ENCODE results near the gene KLF13. TPM values are rescaled to one million over a fixed set of nuclear protein-coding genes. Genes with fewer than 3 reads are reported as not detected.

Gene KLF13
- total RNA-seq, 1 donor from 2014 or later = 235 TPM

- no peak for TF ChIP-seq CTCF (IDR thresholded peaks at IDR 0.05)
These were observed 1.6 kb upstream of the KLF13 start for GRCh38 chr15:31324806-31325594.

DNA sequence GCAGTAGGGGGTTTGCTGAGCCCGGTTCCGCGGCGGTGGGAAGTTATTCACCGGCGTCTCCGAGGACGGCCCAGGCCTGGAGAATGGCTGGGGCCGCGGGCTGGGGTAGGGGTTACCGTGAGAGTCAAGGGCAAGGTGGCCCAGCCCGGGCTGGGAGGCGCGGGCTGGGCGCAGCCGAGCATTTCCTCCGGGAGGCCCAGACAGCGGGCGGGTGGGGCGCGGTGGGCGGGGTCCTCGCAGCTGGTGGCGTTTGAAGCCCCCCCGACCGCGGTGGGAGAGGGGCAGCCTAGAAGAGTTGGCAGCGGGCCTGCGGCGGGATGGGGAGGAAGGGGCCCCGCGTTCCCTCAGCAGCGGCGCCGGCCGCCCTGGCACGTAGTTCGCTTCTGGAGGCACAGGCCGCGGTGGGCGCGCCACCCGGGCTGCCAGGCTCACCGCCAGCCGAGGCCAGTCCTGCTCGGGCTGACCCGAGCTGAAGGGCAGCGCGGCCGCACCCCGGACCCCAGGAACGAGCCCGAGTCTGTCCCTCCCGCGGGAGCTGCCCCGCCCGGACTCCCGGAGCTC is 960 bp upstream of the KLF13 start:
- Histone ChIP-seq H3K9me3 (no peaks in the 10 kb centered on the region), H3K27ac (peak overlapping the region; percentile 95 to 98), H3K4me3 (peak overlapping the region; percentile 74 to 90), H3K36me3 (no peaks in the 10 kb centered on the region), H3K27me3 (no peaks in the 10 kb centered on the region), H3K4me1 (peaks cover 5 to 21% of the 10 kb centered on the region in 2 donors)
- no peak for TF ChIP-seq CTCF (IDR thresholded peaks at IDR 0.05)
- peak in 1 of 2 donors; percentile 85 for DNase-seq (ENCODE audit: low spot score in 2 of 2)
- intact Hi-C loops (cut with DNase I) = loop anchor here (1.0 to 10.0 kb wide), 10 partner anchors 39 to 545 kb away; partner anchors contain the start of genes FAN1, MTMR10 and OTUD7A

More at GRCh38 chr15:31324806-31325594, 1.6 kb upstream of the KLF13 start:
- intact Hi-C loops (cut with DNase I) = loop anchor here (5.0 to 10.0 kb wide), 2 partner anchors 333 to 420 kb away; partner anchors contain the start of genes FAN1 and MTMR10
- H3K27ac ChIP-seq = peak overlapping the region; percentile 95 to 98
- H3K9me3 ChIP-seq = no peaks in the 10 kb centered on the region
- peaks cover 5 to 17% of the 10 kb centered on the region in 2 donors for H3K4me1 ChIP-seq
- H3K27me3 ChIP-seq = no peaks in the 10 kb centered on the region
- DNase-seq (ENCODE audit: low spot score in 2 of 2) = no peak
- H3K36me3 ChIP-seq = no peaks in the 10 kb centered on the region
- H3K4me3 ChIP-seq = peak overlapping the region; percentile 74 to 90

GRCh38 chr15:31326875-31327668 is 437 bp downstream of the KLF13 start:
- Histone ChIP-seq H3K4me1 (peaks cover 5 to 29% of the 10 kb centered on the region in 2 donors), H3K9me3 (no peaks in the 10 kb centered on the region), H3K36me3 (no peaks in the 10 kb centered on the region), H3K27ac (peak overlapping the region; percentile 95 to 99), H3K27me3 (no peaks in the 10 kb centered on the region), H3K4me3 (peak overlapping the region; percentile 74 to 90)
- intact Hi-C loops (cut with DNase I) = loop anchor here (1.0 to 10.0 kb wide), 10 partner anchors 38 to 543 kb away; partner anchors contain the start of genes FAN1, MTMR10 and OTUD7A
- peak in 1 of 3 experiments; percentile 10 for TF ChIP-seq CTCF (IDR thresholded peaks at IDR 0.05)
- peak in 1 of 2 donors; percentile 82 for DNase-seq (ENCODE audit: low spot score in 2 of 2)

DNA sequence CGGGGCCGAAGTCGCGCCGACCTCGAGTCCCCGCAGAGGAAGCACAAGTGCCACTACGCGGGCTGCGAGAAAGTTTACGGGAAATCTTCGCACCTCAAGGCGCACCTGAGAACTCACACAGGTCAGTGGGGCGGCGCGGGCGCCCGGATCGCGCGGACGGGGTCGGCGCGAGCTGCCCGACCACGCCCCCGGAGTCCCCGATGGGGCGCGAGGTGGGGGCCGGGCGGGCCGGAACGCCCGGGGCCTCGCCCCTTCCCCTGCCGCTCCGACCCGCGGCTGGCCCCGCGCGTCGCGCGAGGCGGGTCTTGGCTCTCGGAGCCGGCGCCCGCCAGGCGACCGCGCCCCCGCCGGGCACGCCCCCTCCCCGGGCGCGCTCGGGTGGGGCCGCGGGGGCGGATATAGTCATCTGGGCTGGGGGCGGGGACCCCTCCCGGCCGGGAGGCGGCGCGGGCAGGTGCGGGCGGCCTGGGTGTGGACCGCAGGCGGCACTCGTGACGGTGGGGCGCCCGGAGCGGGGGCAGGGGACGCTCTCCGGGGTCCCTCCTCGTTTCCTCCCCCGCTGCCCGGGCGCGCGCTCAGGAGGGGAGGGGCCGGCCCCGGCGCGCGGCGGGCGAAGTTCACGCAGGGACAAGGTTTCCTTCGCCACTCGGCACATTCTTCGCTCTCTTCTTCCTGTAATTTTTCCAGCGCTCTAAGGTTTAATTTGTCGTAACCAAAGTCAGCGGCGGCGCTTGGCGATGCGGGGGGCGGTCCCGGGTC is 1.2 kb downstream of the KLF13 start:
- peak in 1 of 2 donors; percentile 76 for DNase-seq (ENCODE audit: low spot score in 2 of 2)
- H3K4me3 ChIP-seq = peak overlapping the region; percentile 74 to 90
- H3K4me1 ChIP-seq = peaks cover 5 to 35% of the 10 kb centered on the region in 2 donors

More for the DNA sequence above, 1.2 kb downstream of the KLF13 start:
- TF ChIP-seq CTCF (IDR thresholded peaks at IDR 0.05) = peak in 1 of 3 experiments; percentile 29
- peak overlapping the region; percentile 95 to 99 for H3K27ac ChIP-seq
- H3K27me3 ChIP-seq = no peaks in the 10 kb centered on the region
- no peaks in the 10 kb centered on the region for H3K36me3 ChIP-seq
- intact Hi-C loops (cut with DNase I) = loop anchor here (1.0 to 10.0 kb wide), 6 partner anchors 25 to 423 kb away; partner anchors contain the start of genes FAN1 and MTMR10
- H3K9me3 ChIP-seq = no peaks in the 10 kb centered on the region
